Nephron progenitor cell (in vitro differentiated cells): Measurements from ENCODE around the gene SVIP.
A peak's percentile ranks its signal among the peaks of the same experiment; 100 is the strongest.

Source experiments
- DNase-seq: peaks from one replicate; pipeline ENCODE4 v3.0.0; 2021
- H3K27ac Mint-ChIP-seq: 2 replicates; pipeline ENCODE4 v1.8.0; 2021; ENCODE audit warnings: mild to moderate bottlenecking, moderate library complexity, mixed read lengths
- H3K27me3 Mint-ChIP-seq: 2 replicates; pipeline ENCODE4 v1.8.0; 2021; ENCODE audit warnings: mild to moderate bottlenecking, low read depth, mixed read lengths; ENCODE audit not compliant: poor library complexity
- H3K36me3 Mint-ChIP-seq: 2 replicates; pipeline ENCODE4 v1.8.0; 2021; ENCODE audit warnings: low read depth, mixed read lengths
- H3K4me1 Mint-ChIP-seq: 2 replicates; pipeline ENCODE4 v1.8.0; 2021; ENCODE audit warnings: mixed read lengths
- H3K4me3 Mint-ChIP-seq: 2 replicates; pipeline ENCODE4 v1.8.0; 2021; ENCODE audit warnings: mild to moderate bottlenecking, moderate library complexity, mixed read lengths
- H3K9me3 Mint-ChIP-seq: 2 replicates; pipeline ENCODE4 v1.8.0; 2021; ENCODE audit warnings: mild to moderate bottlenecking, moderate library complexity, mixed read lengths
- CTCF ChIP-seq: fragments of 200-600 bp; sonication (generic); IDR thresholded peaks from 2 replicates; pipeline ENCODE4 v1.5.0; 2021; ENCODE audit warnings: antibody characterized with exemption

The SVIP gene

GRCh38 chr11:22829231-22830081, at the start of gene SVIP:
SVIP (minus strand) TSS chr11:22829801; CDS start chr11:22829748, 53 bp downstream.
- H3K27ac Mint-ChIP-seq: no peak within 1 kb of the TSS

GRCh38 chr11:22878604-22879003, 49.0 kb upstream of the SVIP start:
- H3K4me3 Mint-ChIP-seq: no peak overlapping the region
- no peak for TF ChIP-seq CTCF
- H3K4me1 Mint-ChIP-seq: no peaks in the 10 kb centered on the region

More at GRCh38 chr11:22829231-22830081, at the start of gene SVIP:
- DNase-seq: peak; percentile 95
- Mint-ChIP-seq H3K4me3 (peak within 1 kb of the TSS; percentile 90), H3K4me1 (peaks cover 15% of the 10 kb centered on the region), H3K27me3 (peaks cover 17% of the 10 kb centered on the region), H3K36me3 (no peaks in the 10 kb centered on the region), H3K9me3 (no peaks in the 10 kb centered on the region)
- peak; percentile 56 for TF ChIP-seq CTCF

GRCh38 chr11:22878039-22878438, 48.4 kb upstream of the SVIP start:
- no peaks in the 10 kb centered on the region for H3K9me3 Mint-ChIP-seq
- no peak overlapping the region for H3K27ac Mint-ChIP-seq
- TF ChIP-seq CTCF: no peak
- H3K4me3 Mint-ChIP-seq: no peak overlapping the region
- no peaks in the 10 kb centered on the region for H3K4me1 Mint-ChIP-seq
- no peak for DNase-seq
- H3K27me3 Mint-ChIP-seq: peaks cover 4% of the 10 kb centered on the region
- H3K36me3 Mint-ChIP-seq: no peaks in the 10 kb centered on the region

More at GRCh38 chr11:22878604-22879003, 49.0 kb upstream of the SVIP start:
- H3K27me3 Mint-ChIP-seq: peaks cover 4% of the 10 kb centered on the region
- no peak overlapping the region for H3K27ac Mint-ChIP-seq
- H3K9me3 Mint-ChIP-seq: no peaks in the 10 kb centered on the region
- no peaks in the 10 kb centered on the region for H3K36me3 Mint-ChIP-seq
- no peak for DNase-seq

GRCh38 chr11:22875869-22876473, 46.4 kb upstream of the SVIP start:
- H3K4me1 Mint-ChIP-seq: no peaks in the 10 kb centered on the region
- no peaks in the 10 kb centered on the region for H3K9me3 Mint-ChIP-seq
- H3K27ac Mint-ChIP-seq: no peak overlapping the region
- TF ChIP-seq CTCF: peak; percentile 84
- DNase-seq: peak; percentile 72
- peaks cover 4% of the 10 kb centered on the region for H3K27me3 Mint-ChIP-seq
- H3K4me3 Mint-ChIP-seq: no peak overlapping the region
- H3K36me3 Mint-ChIP-seq: no peaks in the 10 kb centered on the region

- TF ChIP-seq CTCF: no peak
- Mint-ChIP-seq H3K9me3 (no peaks in the 10 kb centered on the region), H3K4me1 (no peaks in the 10 kb centered on the region), H3K27ac (no peak overlapping the region), H3K4me3 (no peak overlapping the region), H3K36me3 (no peaks in the 10 kb centered on the region), H3K27me3 (no peaks in the 10 kb centered on the region)
- DNase-seq: no peak
These were observed 39.7 kb upstream of the SVIP start for GRCh38 chr11:22869325-22869724.
